H1 (cell line): Measurements from ENCODE around the gene CDC25C. TPM values are rescaled to one million over a fixed set of nuclear protein-coding genes. Genes with fewer than 3 reads are reported as not detected.

ENCODE experiments used
- CTCF ChIA-PET: fragments of 300-600 bp; sonication (Branson Sonifier 250); formaldehyde crosslinking; loops from one replicate; lab custom pipeline; 2021; ENCODE audit not compliant: partially characterized antibody; lab: Charles Lee
- POLR2A ChIA-PET: fragments of 300-600 bp; sonication (Branson Sonifier 250); formaldehyde crosslinking; loops from one replicate; lab custom pipeline; 2021; ENCODE audit warnings: inconsistent platforms; ENCODE audit not compliant: partially characterized antibody; lab: Charles Lee
- DNase-seq, 2 experiments: peaks; one replicate each; pipeline versions ENCODE4 v3.0.0 to v3.0.0-alpha.2; 2010 to 2022; ENCODE audit warnings: low spot score in 2 of 2, low read depth in 1 of 2, mixed read lengths in 1 of 2
- FAIRE-seq: peaks from 2 replicates; lab custom pipeline; 2011; peaks lifted over from hg19 to GRCh38; lab: Jason Lieb, UNC
- H2AFZ ChIP-seq: 2 replicates; pipeline ENCODE4 v1.8.1; 2012; ENCODE audit warnings: low read length, inconsistent platforms
- H2AK5ac ChIP-seq: 2 replicates; pipeline ENCODE4 v1.6.1; 2013; ENCODE audit warnings: low read depth, low read length
- H2BK120ac ChIP-seq: replicated peaks from 2 replicates; pipeline ENCODE3; 2013; ENCODE audit warnings: low read depth, low read length, inconsistent platforms
- H2BK12ac ChIP-seq: 2 replicates; pipeline ENCODE4 v1.6.1; 2013; ENCODE audit warnings: low read depth, low read length
- H2BK15ac ChIP-seq: 2 replicates; pipeline ENCODE4 v1.6.1; 2013; ENCODE audit warnings: low read length
- H2BK20ac ChIP-seq: 2 replicates; pipeline ENCODE4 v1.6.1; 2013; ENCODE audit warnings: low read length
- H2BK5ac ChIP-seq: 2 replicates; pipeline ENCODE4 v1.6.1; 2013; ENCODE audit warnings: low read depth, low read length
- H3K14ac ChIP-seq: 2 replicates; pipeline ENCODE4 v1.6.1; 2013; ENCODE audit warnings: inconsistent platforms; ENCODE audit not compliant: insufficient read length
- H3K18ac ChIP-seq: 2 replicates; pipeline ENCODE4 v1.6.1; 2013; ENCODE audit warnings: low read length; ENCODE audit errors: extremely low read depth
- H3K23ac ChIP-seq: 2 replicates; pipeline ENCODE4 v1.6.1; 2013; ENCODE audit warnings: inconsistent platforms; ENCODE audit not compliant: insufficient read length
- H3K23me2 ChIP-seq: 2 replicates; pipeline ENCODE4 v1.6.1; 2013; ENCODE audit warnings: low read depth, low read length
- H3K27ac ChIP-seq: 2 replicates; pipeline ENCODE4 v1.6.1; 2011; ENCODE audit warnings: low read depth, low read length, inconsistent platforms
- H3K27me3 ChIP-seq, 4 experiments: replicated peaks in 1 of 4; 1 replicate in 1 of 4; 2 replicates in 3 of 4; pipeline versions ENCODE4 v1.6.1 to v1.8.1; 2011 to 2013; ENCODE audit warnings: low read length in 3 of 4, mild to moderate bottlenecking in 3 of 4, inconsistent platforms in 2 of 4, mixed read lengths in 2 of 4, moderate library complexity in 1 of 4; ENCODE audit not compliant: control insufficient read depth in 3 of 4, insufficient read depth in 3 of 4; ENCODE audit errors: extremely low read depth in 1 of 4
- H3K36me3 ChIP-seq, 4 experiments: 2 replicates each; pipeline versions ENCODE4 v1.6.1 to v1.8.1; 2011 to 2013; ENCODE audit warnings: mild to moderate bottlenecking in 4 of 4, low read length in 3 of 4, moderate library complexity in 2 of 4, control low read depth in 1 of 4, inconsistent platforms in 1 of 4; ENCODE audit not compliant: insufficient read depth in 4 of 4, control insufficient read depth in 2 of 4
- H3K4ac ChIP-seq: replicated peaks from 2 replicates; pipeline ENCODE3; 2013; ENCODE audit warnings: low read length, low read depth, mixed read lengths, inconsistent platforms; ENCODE audit not compliant: insufficient read length
- H3K4me1 ChIP-seq, 4 experiments: replicated peaks in 1 of 4; 1 replicate in 1 of 4; 2 replicates in 3 of 4; pipeline versions ENCODE4 v1.6.1 to v1.8.1; 2011 to 2013; ENCODE audit warnings: low read length in 3 of 4, inconsistent platforms in 2 of 4, mixed read lengths in 1 of 4; ENCODE audit not compliant: insufficient read depth in 4 of 4, control insufficient read depth in 3 of 4
- H3K4me2 ChIP-seq, 2 experiments: 2 replicates each; pipeline versions ENCODE4 v1.6.1 to v1.8.1; 2011 to 2013; ENCODE audit warnings: low read depth in 2 of 2, low read length in 2 of 2, control low read depth in 1 of 2, inconsistent platforms in 1 of 2, mild to moderate bottlenecking in 1 of 2; ENCODE audit not compliant: insufficient read depth in 1 of 2
- H3K4me3 ChIP-seq, 4 experiments: fragments of 200-600, 300-600 bp in 1 of 4; sonication (generic), shearing (Covaris generic), sonication (Bioruptor Twin) in 1 of 4; 2 replicates each; pipeline versions ENCODE4 v1.5.1 to v1.8.1; 2011 to 2016; ENCODE audit warnings: low read length in 4 of 4, low read depth in 3 of 4, control low read depth in 2 of 4, inconsistent platforms in 2 of 4, mild to moderate bottlenecking in 2 of 4, mixed read lengths in 1 of 4, moderate library complexity in 1 of 4; ENCODE audit not compliant: insufficient read depth in 2 of 4; ENCODE audit errors: extremely low read depth in 1 of 4
- H3K56ac ChIP-seq: replicated peaks from 2 replicates; pipeline ENCODE3; 2013; ENCODE audit warnings: low read depth, mild to moderate bottlenecking, mixed read lengths, low read length, inconsistent platforms; ENCODE audit not compliant: insufficient read length
- H3K79me1 ChIP-seq: 2 replicates; pipeline ENCODE4 v1.6.1; 2013; ENCODE audit warnings: low read depth, low read length, control low read depth
- H3K79me2 ChIP-seq, 2 experiments: 2 replicates each; pipeline versions ENCODE4 v1.6.1 to v1.8.1; 2012 to 2013; ENCODE audit warnings: low read length in 2 of 2, mild to moderate bottlenecking in 2 of 2, inconsistent platforms in 1 of 2; ENCODE audit not compliant: insufficient read depth in 2 of 2, control insufficient read depth in 1 of 2
- H3K9ac ChIP-seq, 4 experiments: replicated peaks in 1 of 4; 1 replicate in 1 of 4; 2 replicates in 3 of 4; pipeline versions ENCODE4 v1.6.1 to v1.8.1; 2011 to 2013; ENCODE audit warnings: low read depth in 3 of 4, low read length in 3 of 4, control low read depth in 2 of 4, mild to moderate bottlenecking in 2 of 4, moderate library complexity in 2 of 4, inconsistent platforms in 1 of 4; ENCODE audit errors: extremely low read depth in 1 of 4
- H3K9me3 ChIP-seq, 2 experiments: 2 replicates each; pipeline versions ENCODE4 v1.6.1 to v1.8.1; 2012 to 2013; ENCODE audit warnings: mild to moderate bottlenecking in 2 of 2, moderate library complexity in 2 of 2, control low read depth in 1 of 2, inconsistent platforms in 1 of 2, low read depth in 1 of 2, low read length in 1 of 2, mixed read lengths in 1 of 2; ENCODE audit not compliant: insufficient read depth in 2 of 2
- H4K20me1 ChIP-seq, 2 experiments: replicated peaks in 1 of 2; 2 replicates each; pipeline versions ENCODE3 to v1.8.1; 2011 to 2013; ENCODE audit warnings: inconsistent platforms in 2 of 2, low read length in 2 of 2, mild to moderate bottlenecking in 1 of 2; ENCODE audit not compliant: insufficient read depth in 2 of 2, control insufficient read depth in 1 of 2
- H4K5ac ChIP-seq: 2 replicates; pipeline ENCODE4 v1.6.1; 2013; ENCODE audit warnings: low read length, low read depth, mixed read lengths, inconsistent platforms; ENCODE audit not compliant: insufficient read length
- H4K8ac ChIP-seq: 2 replicates; pipeline ENCODE4 v1.8.0; 2013; ENCODE audit warnings: mild to moderate bottlenecking, moderate library complexity, low read length, inconsistent platforms; ENCODE audit not compliant: insufficient read depth; ENCODE audit errors: extremely low read depth
- H4K91ac ChIP-seq: replicated peaks from 2 replicates; pipeline ENCODE3; 2013; ENCODE audit warnings: low read length, mixed read lengths, inconsistent platforms; ENCODE audit not compliant: insufficient read length
- BACH1 ChIP-seq: IDR thresholded peaks from 2 replicates; pipeline ENCODE4 v1.6.1; 2012; ENCODE audit warnings: low read length, improper control_type of control experiment
- BCL11A ChIP-seq, 2 experiments: IDR thresholded peaks; one replicate each; pipeline ENCODE4 v1.6.1; 2011; ENCODE audit warnings: low read depth in 2 of 2, low read length in 2 of 2, mild to moderate bottlenecking in 2 of 2
- BRCA1 ChIP-seq: IDR thresholded peaks from 2 replicates; pipeline ENCODE4 v1.6.1; 2012; ENCODE audit warnings: low read depth, low read length, improper control_type of control experiment
- CBX8 ChIP-seq: fragments of 300-800, 300-1000 bp; sonication (generic); IDR thresholded peaks from 2 replicates; pipeline ENCODE4 v1.7.1; 2016; ENCODE audit warnings: low read depth, low read length, borderline replicate concordance
- CHD1 ChIP-seq: IDR thresholded peaks from 2 replicates; pipeline ENCODE4 v1.6.1; 2012; ENCODE audit warnings: low read depth, low read length, improper control_type of control experiment
- HDAC2 ChIP-seq, 2 experiments: fragments of 300-600 bp in 1 of 2; sonication (generic) in 1 of 2; IDR thresholded peaks; 2 replicates each; pipeline ENCODE4 v1.6.1; 2011 to 2012; ENCODE audit warnings: low read depth in 2 of 2, low read length in 2 of 2, mild to moderate bottlenecking in 2 of 2, moderate library complexity in 2 of 2, borderline replicate concordance in 1 of 2, inconsistent platforms in 1 of 2
- HDAC6 ChIP-seq: IDR thresholded peaks from one replicate; pipeline ENCODE4 v1.7.1; 2012; ENCODE audit warnings: low read depth, mild to moderate bottlenecking, inconsistent platforms, low read length, moderate library complexity
- JUND ChIP-seq: IDR thresholded peaks from 2 replicates; pipeline ENCODE4 v1.6.1; 2011; ENCODE audit warnings: mild to moderate bottlenecking, improper control_type of control experiment, low read length
- PHF8 ChIP-seq: fragments of 200-600 bp; sonication (generic); conservative IDR thresholded peaks from 2 replicates; pipeline ENCODE4 v1.7.1; 2012; ENCODE audit warnings: low read depth, mild to moderate bottlenecking, inconsistent platforms, low read length, moderate library complexity
- POLR2AphosphoS5 ChIP-seq: IDR thresholded peaks from 2 replicates; pipeline ENCODE4 v1.6.1; 2011; ENCODE audit warnings: low read depth, low read length
- RBBP5 ChIP-seq: IDR thresholded peaks from 2 replicates; pipeline ENCODE4 v1.7.1; 2012; ENCODE audit warnings: low read depth, mild to moderate bottlenecking, inconsistent platforms, low read length, moderate library complexity, borderline replicate concordance
- TAF1 ChIP-seq: IDR thresholded peaks from 2 replicates; pipeline ENCODE4 v1.6.1; 2011; ENCODE audit warnings: mild to moderate bottlenecking, low read depth, low read length
- YY1 ChIP-seq: IDR thresholded peaks from 2 replicates; pipeline ENCODE4 v1.6.1; 2011; ENCODE audit warnings: low read depth, mild to moderate bottlenecking, low read length
- WGBS, 2 experiments: shearing (Covaris generic) in 1 of 2; methylation state at CpG; one replicate each; pipeline versions ENCODE4 v1.1.6 to v1.1.7; 2013 to 2015; ENCODE audit warnings: low lambda C conversion rate in 2 of 2, mixed read lengths in 2 of 2, inconsistent platforms in 1 of 2, low coverage in 1 of 2, missing lambda C conversion rate in 1 of 2; ENCODE audit not compliant: insufficient replicate concordance in 2 of 2, insufficient coverage in 1 of 2, insufficient read length in 1 of 2; ENCODE audit errors: extremely low coverage in 1 of 2, missing lambda C conversion rate in 1 of 2; 5-methylcytosine and 5-hydroxymethylcytosine counted together
- polyA plus RNA-seq, 7 experiments: library from polyadenylated mRNA; depleted of rRNA in 3 of 7; stranded (reverse) in 5 of 7; unstranded in 2 of 7; fragments of >200 nt in 5 of 7; fragments of 200-250 nt in 2 of 7; gene quantifications; 1 replicate in 5 of 7; 2 replicates in 1 of 7; 4 replicates in 1 of 7; pipeline versions ENCODE4 v1.2.1 to v1.2.3, GENCODE V29; 2011 to 2013; ENCODE audit warnings: missing spikeins in 2 of 7, mixed read lengths in 2 of 7
- total RNA-seq: library from RNA; stranded (reverse); fragmentation: NEBNext Ultra II Directional; extraction: Animal tissue kit (Norgen Biotek cat#: 25700); gene quantifications from 2 replicates; pipeline ENCODE4 v1.2.1, GENCODE V29; 2021

The CDC25C gene
- total and polyA plus RNA-seq, 2 of the 8 experiments (the other 6 are each of a cell fraction or from before 2014, with no cell fraction given) = 18.4 to 20.8 TPM

GRCh38 chr5:138252944-138253343 is 78.7 kb downstream of the CDC25C start:
- Histone ChIP-seq H3K9ac (no peak overlapping the region), H3K36me3 (no peaks in the 10 kb centered on the region), H2BK5ac (no peak overlapping the region; the same call in 1 of the 2 replicates), H2AFZ (0 out of 2 replicates have a peak overlapping the region, but pooled peaks have one; percentile 29), H3K4me1 (no peaks in the 10 kb centered on the region; a peak in 1 of 7 replicates), H3K9me3 (no peaks in the 10 kb centered on the region), H2AK5ac (no peak overlapping the region), H3K27me3 (no peaks in the 10 kb centered on the region), H3K4ac (no peak overlapping the region), H3K79me1 (no peaks in the 10 kb centered on the region), H3K23me2 (no peaks in the 10 kb centered on the region), H4K5ac (no peak overlapping the region), H3K4me3 (no peak overlapping the region), H3K23ac (no peak overlapping the region), H4K91ac (peak overlapping the region; percentile 13), H4K8ac (no peak overlapping the region), H4K20me1 (no peaks in the 10 kb centered on the region), H2BK120ac (no peak overlapping the region), H2BK20ac (no peak overlapping the region), H3K4me2 (no peak overlapping the region), H3K79me2 (no peaks in the 10 kb centered on the region), H2BK15ac (no peak overlapping the region), H2BK12ac (no peak overlapping the region), H3K56ac (no peak overlapping the region), H3K14ac (no peak overlapping the region), H3K18ac (no peak overlapping the region), H3K27ac (no peak overlapping the region)
- POLR2A ChIA-PET = interaction anchor here (0.9 to 1.0 kb wide), 2 partner anchors 11 to 12 kb away, joined by 3 to 5 read pairs; no protein-coding TSS in a partner anchor
- 83% methylated on average over 3 of the region's 3 CpGs; no CpG with 5 or more reads in 1 of the 2 experiments for WGBS, 2 experiments
- FAIRE-seq (no peak), DNase-seq (no peak)
- CTCF ChIA-PET = interaction anchor here (1.0 to 5.7 kb wide), 6 partner anchors 11 to 42 kb away, joined by 3 to 18 read pairs (median 4); no protein-coding TSS in a partner anchor
- TF ChIP-seq PHF8 = no peak
- TF ChIP-seq JUND = no peak
- TF ChIP-seq BACH1 = no peak
- TF ChIP-seq CBX8 = no peak
- TF ChIP-seq RBBP5 = no peak
- TF ChIP-seq BCL11A (IDR thresholded peaks at IDR 0.05; ENCODE audit: low read depth in 2 of 2, low read length in 2 of 2) = no peak
- no peak for TF ChIP-seq CHD1
- no peak for TF ChIP-seq YY1
- TF ChIP-seq POLR2AphosphoS5 = no peak
- no peak for TF ChIP-seq HDAC6
- no peak for TF ChIP-seq BRCA1
- no peak for TF ChIP-seq TAF1
- TF ChIP-seq HDAC2 (IDR thresholded peaks at IDR 0.05; ENCODE audit: borderline replicate concordance in 1 of 2, low read depth in 2 of 2, low read length in 2 of 2) = no peak
